Measurements from ENCODE around the gene DDOST.
"Not testable (repeated sequence)": the region's sequence is repeated elsewhere in the genome, so short reads cannot be mapped to it uniquely, and the experiment has no call there.

DDOST gene

DNA sequence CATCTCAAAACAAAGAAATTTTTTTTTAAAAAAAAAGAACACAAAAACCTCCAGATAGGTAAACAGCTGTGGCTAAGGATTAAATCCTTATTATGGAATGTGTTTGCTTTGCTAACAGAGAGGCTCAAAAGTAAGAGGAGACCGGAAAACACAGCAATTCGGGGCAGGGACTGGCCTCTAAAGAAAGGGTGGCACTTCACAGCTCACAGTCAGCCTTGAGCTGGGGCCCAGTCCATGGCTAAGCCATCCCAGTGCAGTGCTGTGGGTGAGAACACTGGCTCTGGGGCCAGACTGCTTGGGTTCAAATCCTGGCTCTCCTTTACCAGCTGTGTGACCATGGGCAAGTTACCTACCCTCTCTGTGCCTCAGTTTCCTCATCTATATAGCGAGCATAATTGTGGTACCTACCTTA, 28.5 kb upstream of the DDOST start:
- no peak for DNase-seq

DNA sequence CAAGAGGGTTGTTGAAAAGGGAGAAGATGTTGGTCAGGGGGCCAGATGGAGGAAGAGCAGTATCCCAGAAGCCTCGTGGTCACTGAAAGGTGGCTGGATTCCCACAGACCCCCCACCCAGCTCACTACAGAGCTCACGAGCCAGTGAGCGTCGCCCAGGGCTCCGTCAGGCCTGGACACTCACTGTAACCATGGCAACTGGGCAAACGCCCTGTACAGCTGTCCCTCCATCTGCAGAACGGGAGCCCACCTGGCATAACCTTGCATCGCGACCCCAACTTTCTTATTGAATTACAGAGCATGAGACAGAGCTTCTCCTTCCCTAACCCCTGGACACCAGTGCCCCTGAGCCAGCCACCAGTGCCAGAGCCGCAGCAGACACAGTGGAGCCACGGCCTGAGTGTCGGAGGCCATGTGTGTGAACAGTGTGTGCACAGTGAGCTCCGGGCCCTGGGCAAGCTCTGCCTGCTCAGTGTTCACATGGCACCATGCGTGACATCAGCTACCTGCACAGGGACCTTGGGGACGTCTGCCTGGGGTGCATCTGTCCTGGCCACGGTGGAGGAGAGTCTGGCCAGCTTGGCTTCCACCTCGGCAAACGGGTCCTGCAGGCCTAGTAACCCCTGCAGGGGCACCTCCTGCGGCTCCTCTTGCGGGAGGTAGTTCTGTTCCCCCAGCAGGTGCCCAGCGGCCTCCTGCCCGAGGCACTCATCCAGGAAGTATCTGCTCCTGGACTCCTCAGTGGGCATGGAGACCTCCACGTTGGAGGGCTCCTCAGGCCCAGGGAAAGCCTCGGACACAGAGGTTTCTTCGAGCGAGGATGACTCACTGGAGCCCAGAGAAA, 25.9 kb upstream of the DDOST start:
- DNase-seq = no peak

DNA sequence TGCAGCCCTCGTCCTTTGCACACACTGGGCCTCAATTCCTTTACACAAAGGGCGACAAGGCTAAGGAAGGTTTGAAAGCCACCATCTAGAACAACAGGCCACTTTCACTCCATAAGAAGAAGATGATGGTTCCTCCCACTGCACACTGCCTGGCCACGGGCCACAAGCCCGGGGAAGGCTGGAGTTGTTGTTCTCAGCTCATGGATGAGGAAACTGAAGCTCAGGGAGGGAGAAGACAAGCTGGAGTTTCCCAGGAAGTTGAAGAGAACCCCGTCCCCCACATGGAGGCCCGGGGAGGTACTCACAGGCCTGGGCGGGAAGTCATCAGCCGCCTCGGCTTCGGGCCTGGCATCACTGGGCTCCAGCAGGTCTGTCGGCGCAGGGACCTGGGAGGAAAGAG, 24.6 kb upstream of the DDOST start:
- no peak for DNase-seq

DNA sequence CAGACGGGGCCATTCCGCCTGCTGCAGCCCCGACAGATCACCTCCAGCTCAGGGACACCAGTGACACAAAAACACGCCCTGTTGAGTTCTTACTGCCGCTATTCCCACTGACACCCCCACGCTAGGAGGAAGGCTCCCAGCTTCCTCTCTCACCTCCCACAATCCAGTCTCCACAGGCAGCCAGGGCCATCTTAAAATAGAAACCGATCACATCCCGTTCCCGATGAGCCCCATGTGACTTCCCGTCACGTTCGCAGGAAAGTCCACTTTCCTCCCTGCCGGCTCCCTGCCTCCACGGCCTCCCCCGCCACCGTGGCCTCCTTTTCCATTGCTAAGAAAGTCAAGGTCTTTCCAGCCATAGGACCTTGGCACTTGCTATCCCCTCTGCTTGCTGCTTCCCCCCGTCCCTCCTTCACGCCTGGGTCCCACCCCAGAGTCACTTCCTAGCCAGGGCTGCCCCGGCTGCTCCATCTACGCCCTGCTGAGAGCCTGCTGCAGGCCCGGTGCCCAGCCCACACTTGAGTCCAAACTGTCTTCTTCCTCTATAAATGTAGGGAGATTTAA, 24.0 kb upstream of the DDOST start:
- no peak for DNase-seq

GRCh38 chr1:20684651-20685050, 23.5 kb upstream of the DDOST start:
- no peak for DNase-seq

DNA sequence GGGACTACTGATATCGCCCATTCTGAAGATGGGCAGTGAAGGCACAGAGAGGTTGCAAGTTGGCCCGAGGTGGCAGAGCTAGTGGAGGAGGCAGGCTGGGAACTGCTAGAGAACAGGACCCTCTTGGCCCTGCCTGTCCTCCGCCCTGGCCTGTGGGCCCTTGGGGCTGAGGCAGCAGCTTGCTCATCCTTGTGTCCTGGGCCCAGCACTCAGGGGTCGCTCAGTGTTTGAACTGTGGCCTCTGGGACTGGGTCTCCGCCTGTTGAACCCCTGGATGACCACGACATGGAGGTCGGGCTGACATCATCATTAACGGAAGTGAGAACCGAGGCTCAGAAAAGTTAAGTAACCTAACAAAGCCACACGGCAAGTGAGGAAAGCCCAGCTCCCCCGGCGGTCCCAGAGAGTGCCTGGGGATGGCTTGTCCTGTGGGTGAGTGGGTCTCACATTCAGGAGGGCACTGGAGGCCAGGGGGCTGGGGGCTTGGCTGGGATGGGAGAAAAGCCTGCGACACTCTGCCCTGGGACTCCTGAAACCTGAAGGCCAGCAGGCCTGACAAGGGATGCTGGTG, 23.0 kb upstream of the DDOST start:
- DNase-seq = no peak

GRCh38 chr1:20683614-20684013, 22.4 kb upstream of the DDOST start:
- DNase-seq = no peak

DNA sequence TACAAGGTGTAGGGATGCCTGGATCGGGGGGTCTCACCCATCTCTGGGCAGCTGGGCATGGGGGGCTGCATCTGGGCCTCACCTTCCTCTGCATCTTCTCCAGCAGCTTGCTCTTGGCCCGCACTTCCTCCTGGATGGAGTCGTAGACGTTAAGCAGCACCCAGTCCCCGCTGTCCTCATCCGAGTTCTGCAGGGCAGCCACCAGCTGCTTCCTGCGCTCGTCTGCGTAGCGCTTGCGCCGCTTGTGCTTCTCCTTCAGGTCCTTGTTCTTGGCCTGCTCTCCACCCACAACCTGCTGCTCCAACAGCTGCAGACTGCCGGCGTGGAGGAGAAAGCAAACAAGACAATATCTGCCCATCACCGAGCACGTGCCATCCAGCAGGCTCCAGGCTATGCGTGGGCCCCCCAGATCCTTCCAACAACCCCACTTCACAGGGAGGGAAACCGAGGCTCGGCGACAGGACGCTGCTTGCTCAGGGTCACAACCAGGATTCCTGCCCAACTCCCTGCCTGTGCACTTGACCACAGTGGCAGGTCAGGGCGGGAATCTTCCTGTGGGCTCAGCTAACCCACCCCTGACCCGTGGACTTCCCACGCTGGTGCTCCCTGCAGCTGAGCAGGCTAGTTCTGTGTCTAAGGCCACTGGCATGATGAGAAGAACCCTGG, 21.5 kb upstream of the DDOST start:
- no peak for DNase-seq

DNA sequence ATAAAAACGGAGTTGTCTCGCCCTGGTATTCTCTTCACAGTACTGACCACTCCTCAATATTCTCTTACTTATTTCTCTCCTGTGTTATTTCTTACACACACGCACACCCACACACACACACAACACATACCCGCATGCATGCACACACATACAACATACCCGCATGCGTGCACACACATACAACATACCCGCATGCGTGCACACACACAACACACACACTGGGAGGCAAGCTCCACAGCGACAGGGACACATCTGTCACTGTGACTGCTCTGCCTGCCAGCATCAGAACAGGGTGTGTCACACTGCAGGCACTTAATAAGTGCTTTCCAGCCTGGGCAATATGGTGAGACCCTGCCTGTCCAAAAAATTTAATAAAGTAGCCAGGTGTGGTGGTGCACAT, 20.8 kb upstream of the DDOST start:
- DNase-seq = no peak

- DNase-seq = no peak
These were observed 19.1 kb upstream of the DDOST start for GRCh38 chr1:20680269-20680668.

GRCh38 chr1:20678599-20678998, 17.4 kb upstream of the DDOST start:
- no peak for DNase-seq

DNA sequence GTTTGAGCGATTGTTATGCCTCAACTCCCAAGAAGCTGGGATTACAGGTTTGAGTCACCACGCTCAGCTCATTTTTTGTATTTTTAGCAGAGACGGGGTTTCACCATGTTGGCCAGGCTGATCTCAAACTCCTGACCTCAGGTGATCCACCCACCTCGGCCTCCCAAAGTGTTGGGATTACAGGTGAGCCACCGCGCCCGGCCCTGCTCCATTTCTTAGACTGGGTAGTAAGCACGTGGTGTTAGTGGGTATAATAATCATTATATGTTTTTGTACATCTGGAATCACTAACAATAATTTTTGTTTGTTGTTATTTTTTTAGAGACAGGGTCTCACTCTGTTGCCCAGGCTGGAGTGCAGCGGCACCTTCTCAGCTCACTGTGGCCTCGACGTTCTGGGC, 12.5 kb upstream of the DDOST start:
- DNase-seq = not testable (repeated sequence)

DNA sequence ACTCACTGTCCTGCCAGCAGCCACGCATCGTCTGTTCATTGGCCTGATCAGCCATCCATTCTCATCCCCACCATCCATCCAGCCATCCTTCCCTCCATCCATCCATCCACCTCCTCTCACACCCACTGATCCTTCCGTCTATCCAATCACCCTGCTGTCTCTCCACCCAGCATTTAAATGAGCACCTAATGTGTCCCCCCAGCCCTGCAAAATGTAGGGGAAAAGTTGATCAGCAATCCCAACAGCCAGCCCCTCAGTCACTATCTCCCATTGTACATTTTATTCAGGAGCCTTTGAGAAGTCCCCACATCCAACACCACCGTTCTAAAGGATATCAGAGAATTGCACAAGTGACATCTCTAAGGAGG, 11.1 kb upstream of the DDOST start:
- no peak for DNase-seq

DNA sequence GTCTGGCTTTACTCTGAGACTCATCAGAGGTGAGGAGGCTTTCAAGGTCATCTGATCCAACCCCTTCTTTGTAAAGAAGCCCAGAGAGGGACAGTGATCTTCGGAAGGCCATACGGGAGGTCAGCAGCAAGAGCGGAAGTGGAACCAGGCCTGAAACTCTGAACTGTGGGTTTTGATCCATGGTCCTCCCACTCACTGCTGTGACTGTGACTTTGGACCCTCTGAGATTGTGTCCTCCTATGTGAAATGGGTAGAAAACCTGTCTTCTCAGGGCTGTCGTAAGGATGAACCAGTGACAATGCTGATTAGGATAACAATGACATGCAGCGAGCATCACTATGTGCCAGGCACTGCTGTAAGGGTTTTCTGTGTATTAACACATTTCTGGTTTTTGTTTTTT, 9.8 kb upstream of the DDOST start:
- no peak for DNase-seq

DNA sequence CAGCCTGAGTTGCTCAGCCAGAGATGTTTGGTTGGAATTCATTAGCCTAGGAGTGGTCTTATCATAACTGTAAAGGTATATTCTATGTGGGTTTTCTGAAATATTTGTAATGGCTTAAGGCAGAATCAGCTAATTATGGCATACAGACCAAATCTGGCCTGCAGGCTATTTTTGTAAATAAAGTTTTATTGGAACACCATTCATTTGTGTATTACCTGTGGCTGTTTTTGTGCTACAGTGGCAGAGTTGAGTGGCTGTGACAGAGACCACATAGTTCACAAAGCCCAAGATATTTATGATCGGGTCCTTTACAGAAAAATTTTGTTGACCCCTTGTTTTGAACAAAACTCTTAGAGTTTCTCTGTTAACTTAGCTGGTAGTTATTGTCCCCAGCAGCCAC, 7.4 kb upstream of the DDOST start:
- no peak for DNase-seq

GRCh38 chr1:20666804-20667203, 5.6 kb upstream of the DDOST start:
- DNase-seq = no peak

- DNase-seq = no peak
These were observed 5.0 kb upstream of the DDOST start for GRCh38 chr1:20666146-20666545.

- DNase-seq = no peak
These were observed 4.6 kb upstream of the DDOST start for GRCh38 chr1:20665726-20666125.

DNA sequence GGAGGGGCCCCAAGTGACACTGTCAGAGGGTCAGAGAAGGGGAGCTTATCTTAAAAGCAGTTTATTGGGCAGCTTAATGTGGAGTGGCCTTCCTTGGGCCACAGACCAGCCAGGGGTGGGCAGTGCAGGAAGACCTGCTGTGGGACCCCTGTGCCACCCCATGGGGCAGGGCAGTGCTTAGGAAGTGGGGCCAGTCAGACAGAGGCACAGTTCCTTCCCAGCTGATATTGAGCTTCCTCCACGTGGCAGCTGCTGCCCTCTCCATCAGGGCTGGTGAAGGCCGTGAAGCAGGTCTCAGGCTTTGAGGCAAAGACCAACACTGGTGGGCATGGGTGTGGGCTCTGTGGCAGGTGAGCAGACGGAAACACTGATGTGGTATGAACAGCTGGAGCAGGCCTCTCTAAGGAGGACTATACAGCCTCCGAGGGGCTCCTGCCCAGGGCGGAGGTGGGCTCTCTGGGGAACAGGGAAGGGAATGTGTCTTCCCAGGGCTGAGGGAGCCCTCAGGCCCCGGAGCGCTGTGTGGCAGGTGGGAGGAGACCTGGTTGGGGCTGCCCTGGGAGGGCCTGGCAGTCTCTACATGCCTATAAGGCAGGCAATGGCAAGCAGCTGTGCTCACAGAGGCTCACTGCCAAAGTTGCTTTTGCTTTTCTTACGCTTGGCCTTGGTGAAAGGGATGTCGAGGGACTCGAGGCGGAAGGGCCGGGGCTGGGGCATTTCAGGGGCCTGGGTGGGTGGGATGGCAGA, 3.0 kb upstream of the DDOST start:
- DNase-seq = no peak

GRCh38 chr1:20663365-20663764, 2.2 kb upstream of the DDOST start:
- DNase-seq = no peak

GRCh38 chr1:20662110-20662475, 924 bp upstream of the DDOST start:
- no peak for DNase-seq

GRCh38 chr1:20660847-20661206, 342 bp downstream of the DDOST start:
- no peak for DNase-seq

- no peak for DNase-seq
These were observed 806 bp downstream of the DDOST start for GRCh38 chr1:20660363-20660762.

All from T1000 (cell line).